Mucosa of rectum (tissue), 2 donors: ENCODE data around the gene ZCCHC17.

Source experiments
- H3K27ac ChIP-seq, 2 donors: one replicate each; pipeline ENCODE4 v1.7.0; 2013; ENCODE audit warnings: inconsistent platforms in 2 of 2, low read depth in 2 of 2, low read length in 2 of 2
- H3K27me3 ChIP-seq, 2 donors: one replicate each; pipeline ENCODE4 v1.7.0; 2013; ENCODE audit warnings: low read length in 2 of 2; ENCODE audit not compliant: control insufficient read depth in 2 of 2, insufficient read depth in 2 of 2
- H3K36me3 ChIP-seq, 2 donors: one replicate each; pipeline ENCODE4 v1.7.0; 2013; ENCODE audit warnings: low read length in 2 of 2; ENCODE audit not compliant: control insufficient read depth in 2 of 2, insufficient read depth in 2 of 2
- H3K4me1 ChIP-seq, 2 donors: one replicate each; pipeline ENCODE4 v1.7.0; 2013; ENCODE audit warnings: low read length in 2 of 2, mild to moderate bottlenecking in 1 of 2; ENCODE audit not compliant: control insufficient read depth in 2 of 2, insufficient read depth in 2 of 2
- H3K4me3 ChIP-seq, 2 donors: one replicate each; pipeline ENCODE4 v1.7.0; 2013; ENCODE audit warnings: low read length in 2 of 2
- H3K9ac ChIP-seq, 2 donors: one replicate each; pipeline ENCODE4 v1.7.0; 2013; ENCODE audit warnings: low read length in 2 of 2, low read depth in 1 of 2, mild to moderate bottlenecking in 1 of 2
- H3K9me3 ChIP-seq, 2 donors: one replicate each; pipeline ENCODE4 v1.7.0; 2013; ENCODE audit warnings: low read length in 2 of 2; ENCODE audit not compliant: control insufficient read depth in 2 of 2
- donor health status: healthy.
- donor health status: Normal muscosa, but diverticular disease.

ZCCHC17 gene

DNA sequence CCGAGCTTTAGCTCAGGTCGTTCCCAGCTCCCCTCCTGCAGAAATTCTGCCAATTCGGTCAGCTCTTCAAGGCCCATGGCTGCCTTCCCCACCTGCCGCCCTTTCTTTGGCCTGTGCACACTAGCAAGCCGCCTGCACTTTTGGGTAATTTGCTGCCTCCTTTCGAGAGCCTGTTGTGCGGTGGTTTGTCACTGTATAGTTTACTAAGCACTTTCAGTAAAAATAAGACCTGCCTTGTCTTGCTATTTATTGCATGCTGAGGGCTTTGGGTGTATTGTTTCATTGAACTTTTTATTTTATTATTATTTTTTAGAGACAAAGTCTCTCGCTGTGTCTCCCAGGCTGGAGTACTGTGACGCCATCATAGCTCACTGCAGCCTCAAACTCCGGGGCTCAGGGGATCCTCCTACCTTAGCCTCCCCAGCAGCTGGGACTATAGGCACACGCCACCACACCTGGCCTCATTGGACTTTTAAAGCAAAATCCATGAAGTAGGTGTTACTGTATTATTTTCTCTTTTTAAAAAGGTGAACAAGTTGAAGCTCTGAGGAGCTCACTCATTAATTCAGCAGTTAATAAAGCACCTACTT lies 77.2 kb downstream of the ZCCHC17 start:
- H3K27me3 ChIP-seq, result no peaks in the 10 kb centered on the region
- no peaks in the 10 kb centered on the region for H3K36me3 ChIP-seq
- peak overlapping the region; percentile 78 to 80 for H3K27ac ChIP-seq
- no peak overlapping the region for H3K9ac ChIP-seq
- peaks cover 30 to 36% of the 10 kb centered on the region in 2 donors for H3K4me1 ChIP-seq
- H3K4me3 ChIP-seq, result peak overlapping the region in 1 of 2 donors; percentile 60
- no peaks in the 10 kb centered on the region for H3K9me3 ChIP-seq

DNA sequence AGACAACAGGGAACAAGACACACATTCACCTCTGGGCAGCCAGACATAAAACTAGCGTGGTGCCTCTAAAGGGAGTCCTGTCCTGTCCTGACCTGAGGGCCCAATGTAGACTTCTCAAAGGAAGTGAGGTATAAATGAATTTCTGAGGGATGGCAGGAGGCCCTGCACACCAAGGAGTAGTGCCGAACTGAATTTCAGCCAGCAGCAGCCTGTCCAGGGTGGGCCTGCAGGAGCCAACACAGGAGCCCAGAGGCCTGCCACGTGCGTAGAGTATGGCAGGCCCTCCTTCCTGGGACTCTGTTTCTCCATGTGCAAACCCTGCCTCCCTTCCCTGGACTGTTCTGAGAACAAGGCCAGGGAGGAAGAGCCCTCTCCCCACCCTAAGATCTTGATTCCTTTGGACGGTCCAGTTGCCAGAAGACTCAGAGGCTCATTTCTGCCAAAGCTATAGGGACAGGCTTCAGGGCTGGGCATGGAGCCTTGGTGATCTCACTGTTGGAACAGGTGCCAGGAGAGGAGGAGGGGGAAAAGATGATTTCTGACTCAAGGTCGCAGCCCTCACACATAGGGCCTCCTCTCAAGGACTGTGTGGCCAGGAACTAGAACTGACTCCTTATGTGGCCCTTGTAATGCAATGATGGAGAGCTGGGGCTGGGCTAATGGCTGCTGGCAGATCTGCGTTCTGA lies 77.8 kb downstream of the ZCCHC17 start:
- no peaks in the 10 kb centered on the region for H3K27me3 ChIP-seq
- peaks cover 30 to 36% of the 10 kb centered on the region in 2 donors for H3K4me1 ChIP-seq
- H3K9ac ChIP-seq, result no peak overlapping the region
- H3K9me3 ChIP-seq, result no peaks in the 10 kb centered on the region
- H3K27ac ChIP-seq, result peak overlapping the region in 1 of 2 donors; percentile 33
- no peaks in the 10 kb centered on the region for H3K36me3 ChIP-seq
- H3K4me3 ChIP-seq, result no peak overlapping the region

DNA sequence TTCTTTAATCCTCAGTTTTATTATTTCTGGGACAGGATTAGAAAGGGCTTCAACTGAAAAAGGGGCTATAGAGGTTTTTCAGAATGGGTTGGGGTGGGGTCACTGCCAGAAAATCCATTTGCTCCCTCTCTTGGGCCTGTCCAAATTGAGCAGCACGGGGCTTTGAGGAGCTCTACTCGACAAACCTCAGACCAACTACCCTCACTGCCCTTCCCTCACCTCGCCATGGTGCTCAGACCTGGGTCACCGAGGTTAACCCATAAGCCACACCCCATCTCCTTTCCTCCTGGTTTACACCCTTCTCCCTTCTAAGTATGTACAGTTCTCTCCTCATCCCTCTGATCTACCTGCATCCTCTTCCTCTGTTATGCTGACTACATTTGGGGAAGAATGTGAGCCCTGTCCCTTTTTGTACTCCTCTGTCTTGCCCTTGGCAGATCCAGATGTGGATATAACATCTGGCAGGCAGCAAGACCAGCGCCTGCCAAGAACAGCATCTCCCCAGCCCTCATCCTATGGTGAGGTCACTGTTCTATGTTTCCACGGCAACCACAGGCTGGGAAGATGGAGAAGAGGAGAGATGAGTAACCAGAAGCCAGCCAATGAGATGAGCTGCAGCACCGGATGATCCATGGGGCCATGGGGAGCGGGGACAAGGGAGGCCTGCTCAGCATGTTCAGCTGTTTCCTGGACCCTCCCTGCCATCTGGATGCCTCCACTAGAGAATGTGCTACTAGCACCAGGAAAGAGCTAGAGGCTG lies 79.7 kb downstream of the ZCCHC17 start:
- Histone ChIP-seq H3K4me3 (no peak overlapping the region), H3K27me3 (no peaks in the 10 kb centered on the region), H3K9me3 (no peaks in the 10 kb centered on the region), H3K27ac (no peak overlapping the region), H3K36me3 (no peaks in the 10 kb centered on the region), H3K4me1 (peaks cover 27 to 30% of the 10 kb centered on the region in 2 donors), H3K9ac (no peak overlapping the region)

DNA sequence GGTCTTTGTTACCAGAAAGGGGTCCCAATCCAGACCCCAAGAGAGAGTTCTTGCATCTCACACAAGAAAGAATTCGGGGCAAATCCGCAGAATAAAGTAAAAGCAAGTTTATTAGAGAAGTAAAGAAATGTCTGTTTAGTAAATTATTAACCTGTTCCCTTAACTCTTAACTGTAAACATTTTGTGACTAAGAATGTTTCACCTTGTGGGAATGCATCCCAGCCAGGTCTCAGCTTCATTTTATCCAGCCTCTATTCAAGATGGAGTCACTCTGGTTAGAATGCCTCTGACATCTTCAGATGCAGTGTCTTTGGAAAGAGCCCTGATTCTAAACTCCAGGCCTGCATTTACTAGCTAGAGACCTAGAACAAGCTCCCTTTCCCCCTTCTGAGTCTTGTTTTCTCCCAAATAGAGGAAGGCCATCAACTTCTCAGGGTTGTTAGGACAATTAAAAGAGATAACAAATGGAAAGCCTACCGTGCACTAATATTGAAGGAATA lies 80.6 kb downstream of the ZCCHC17 start:
- Histone ChIP-seq H3K9ac (no peak overlapping the region), H3K9me3 (no peaks in the 10 kb centered on the region), H3K27me3 (no peaks in the 10 kb centered on the region), H3K27ac (no peak overlapping the region), H3K4me1 (peaks cover 27 to 33% of the 10 kb centered on the region in 2 donors), H3K36me3 (no peaks in the 10 kb centered on the region), H3K4me3 (no peak overlapping the region)

DNA sequence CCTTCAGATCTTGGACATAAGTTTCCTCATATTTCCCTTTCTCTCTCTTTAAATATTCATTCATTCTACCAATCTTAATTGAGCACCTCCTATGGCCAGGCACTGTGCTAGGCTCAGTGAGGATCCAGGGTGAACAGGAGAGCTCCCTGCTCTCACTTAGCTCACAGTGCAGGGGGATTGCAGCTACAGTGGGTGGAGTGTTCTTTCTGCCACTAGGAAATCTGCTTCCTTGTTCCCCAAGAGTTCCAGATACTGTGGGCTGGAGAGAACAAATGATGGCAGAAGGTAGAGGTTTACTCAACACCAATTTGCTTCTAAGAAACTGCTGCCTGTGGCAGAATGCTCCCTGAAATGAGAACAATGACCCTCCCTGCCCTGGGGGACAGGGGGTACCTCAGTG lies 81.2 kb downstream of the ZCCHC17 start:
- Histone ChIP-seq H3K4me1 (peaks cover 22 to 27% of the 10 kb centered on the region in 2 donors), H3K9ac (no peak overlapping the region), H3K27me3 (no peaks in the 10 kb centered on the region), H3K36me3 (no peaks in the 10 kb centered on the region), H3K4me3 (no peak overlapping the region), H3K9me3 (no peaks in the 10 kb centered on the region), H3K27ac (no peak overlapping the region)

DNA sequence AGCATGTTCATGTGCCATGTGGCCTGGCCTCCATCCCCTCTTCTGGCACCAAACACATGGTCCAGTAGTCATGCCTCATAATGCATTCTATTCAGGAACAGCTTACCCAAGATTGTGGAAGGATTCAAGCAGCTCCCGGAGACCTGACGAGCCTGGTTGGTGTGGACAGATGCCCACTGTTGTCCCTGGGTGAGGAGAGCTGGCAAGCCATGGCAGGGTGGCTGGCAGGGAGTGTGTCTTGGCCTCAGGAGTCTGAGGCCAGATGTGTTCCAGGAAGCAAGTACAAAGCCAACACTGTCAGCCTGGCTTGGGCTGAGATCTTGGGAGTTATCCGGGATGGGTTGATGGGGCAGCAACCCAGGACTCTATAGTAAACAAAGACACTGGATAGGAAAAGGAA lies 83.3 kb downstream of the ZCCHC17 start:
- H3K4me1 ChIP-seq, result peaks cover 20 to 26% of the 10 kb centered on the region in 2 donors
- H3K9ac ChIP-seq, result no peak overlapping the region
- no peaks in the 10 kb centered on the region for H3K9me3 ChIP-seq
- no peaks in the 10 kb centered on the region for H3K36me3 ChIP-seq
- H3K27ac ChIP-seq, result no peak overlapping the region
- no peak overlapping the region for H3K4me3 ChIP-seq
- H3K27me3 ChIP-seq, result no peaks in the 10 kb centered on the region

DNA sequence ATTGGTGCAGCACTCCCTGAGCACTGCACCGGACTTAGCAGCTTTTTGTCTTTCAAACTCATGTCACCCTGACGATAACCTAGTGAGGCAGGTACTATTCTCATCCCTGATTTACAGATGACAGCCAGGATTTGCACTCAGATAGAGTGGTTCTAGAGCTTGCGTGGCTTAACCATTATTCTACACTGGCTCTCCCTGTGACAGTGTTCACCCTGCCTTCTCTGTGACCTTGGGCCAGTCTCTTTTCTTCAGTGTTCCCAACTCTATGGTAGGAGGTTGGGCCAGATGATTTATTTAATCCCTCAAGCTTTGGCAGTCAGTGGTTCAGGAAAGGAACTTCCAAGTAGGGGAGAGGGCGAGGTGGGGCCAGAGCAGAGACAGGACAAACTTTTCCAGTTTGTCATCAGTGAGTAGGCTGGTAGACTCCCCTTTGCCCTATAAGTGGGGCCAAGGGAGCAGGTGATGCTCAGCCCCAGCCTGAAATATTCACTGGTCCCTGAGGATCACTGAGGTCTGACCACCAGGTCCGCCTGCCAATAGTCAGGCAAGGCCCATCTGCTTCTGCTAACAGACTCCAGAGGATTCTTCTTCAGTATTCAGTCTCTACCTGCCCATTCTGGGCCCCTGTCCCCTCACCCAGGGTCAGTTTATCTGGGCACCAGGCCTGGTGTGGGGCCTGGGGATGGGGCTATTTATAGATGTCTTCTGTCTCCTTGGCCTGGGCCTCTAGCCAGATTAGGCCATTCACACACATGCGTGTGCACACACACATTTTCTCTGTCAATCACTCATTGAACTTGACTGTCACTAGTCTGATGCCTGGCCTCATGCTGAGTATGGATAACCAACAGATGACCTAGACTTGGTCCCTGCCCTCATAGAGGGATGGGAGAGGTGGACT lies 84.8 kb downstream of the ZCCHC17 start:
- Histone ChIP-seq H3K9ac (no peak overlapping the region), H3K4me3 (no peak overlapping the region), H3K36me3 (no peaks in the 10 kb centered on the region), H3K4me1 (peaks cover 20 to 23% of the 10 kb centered on the region in 2 donors), H3K9me3 (no peaks in the 10 kb centered on the region), H3K27ac (peak overlapping the region; percentile 43 to 59), H3K27me3 (no peaks in the 10 kb centered on the region)

DNA sequence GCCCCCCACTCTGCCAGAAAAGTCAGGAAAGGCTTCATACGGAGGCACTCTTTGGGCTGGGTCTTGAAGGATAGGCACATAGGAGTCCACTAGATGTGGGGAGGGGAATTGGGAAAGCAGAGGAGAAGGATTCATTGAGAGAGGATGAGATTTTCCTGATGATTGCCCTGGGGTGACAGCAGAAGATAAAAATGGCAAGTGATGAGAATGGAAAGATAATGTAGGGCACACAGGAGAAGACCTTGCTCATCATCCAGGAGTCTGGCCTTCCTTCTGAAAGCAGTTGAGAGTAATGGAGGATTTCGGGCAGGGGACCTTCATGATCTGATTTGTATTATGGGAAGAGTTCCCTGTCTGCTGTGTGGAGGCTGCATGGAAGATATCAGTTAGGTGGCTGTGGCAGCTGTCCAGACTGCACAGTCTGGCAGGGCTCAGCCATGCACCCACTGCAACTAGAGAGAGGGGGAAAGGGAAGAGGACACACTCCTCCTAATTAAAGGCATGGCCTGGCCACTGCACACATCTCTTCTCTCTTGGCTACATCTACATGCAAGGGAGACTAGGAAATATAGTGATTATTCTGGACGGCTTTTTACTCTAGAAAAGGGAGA lies 85.7 kb downstream of the ZCCHC17 start:
- H3K4me1 ChIP-seq, result peaks cover 20 to 22% of the 10 kb centered on the region in 2 donors
- no peaks in the 10 kb centered on the region for H3K36me3 ChIP-seq
- H3K9ac ChIP-seq, result no peak overlapping the region
- H3K27me3 ChIP-seq, result no peaks in the 10 kb centered on the region
- H3K9me3 ChIP-seq, result no peaks in the 10 kb centered on the region
- peak overlapping the region in 1 of 2 donors; percentile 59 for H3K27ac ChIP-seq
- no peak overlapping the region for H3K4me3 ChIP-seq

DNA sequence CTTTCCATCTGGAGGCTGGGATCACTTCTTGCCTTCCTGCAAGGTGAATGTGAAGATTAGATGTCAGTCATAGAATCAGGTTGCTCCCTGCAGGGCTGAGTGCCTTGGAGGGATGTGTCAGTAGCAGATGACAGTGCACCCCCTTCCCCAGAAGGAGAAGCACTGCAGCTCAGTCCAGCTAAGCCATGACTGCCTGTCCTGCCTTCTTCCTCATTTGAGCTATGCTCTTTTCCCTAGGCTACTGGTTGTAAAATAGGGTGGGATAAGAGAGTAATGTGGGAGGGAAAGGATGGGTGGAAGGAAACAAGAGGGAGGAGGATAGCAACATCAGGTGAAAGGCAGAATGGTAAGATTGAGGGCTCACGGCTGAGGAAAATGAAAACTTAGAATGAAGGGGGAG lies 87.1 kb downstream of the ZCCHC17 start:
- Histone ChIP-seq H3K4me1 (peaks cover 20 to 27% of the 10 kb centered on the region in 2 donors), H3K27ac (peak overlapping the region in 1 of 2 donors; percentile 23), H3K36me3 (no peaks in the 10 kb centered on the region), H3K9ac (no peak overlapping the region), H3K27me3 (no peaks in the 10 kb centered on the region), H3K9me3 (no peaks in the 10 kb centered on the region), H3K4me3 (no peak overlapping the region)
